Stimulated activated memory B cell treated with anti-CD40 and anti-IgM and Interleukin-4, amounts not matched to agents 10 μg/mL and 1 μg/mL and 100 μg/mL, for 72 hours (primary cell): Measurements from ENCODE around the gene TBC1D17.

Source experiments
- ATAC-seq: fragments of 150-1000 bp; cut with Tn5 transposase; 2 replicates; pipeline ENCODE4 v1.10.0; 2021
- H3K27ac Mint-ChIP-seq: one replicate; pipeline ENCODE4 v1.8.0; 2022; ENCODE audit warnings: mild to moderate bottlenecking, mixed read lengths
- H3K27me3 Mint-ChIP-seq: one replicate; pipeline ENCODE4 v1.8.0; 2022; ENCODE audit warnings: mixed read lengths
- H3K36me3 Mint-ChIP-seq: one replicate; pipeline ENCODE4 v1.8.0; 2022; ENCODE audit warnings: mixed read lengths
- H3K4me1 Mint-ChIP-seq: one replicate; pipeline ENCODE4 v1.8.0; 2022; ENCODE audit warnings: mixed read lengths
- H3K4me3 Mint-ChIP-seq: one replicate; pipeline ENCODE4 v1.8.0; 2022; ENCODE audit warnings: mild to moderate bottlenecking, moderate library complexity, mixed read lengths
- H3K9me3 Mint-ChIP-seq: one replicate; pipeline ENCODE4 v1.8.0; 2022; ENCODE audit warnings: mixed read lengths

TBC1D17 gene

GRCh38 chr19:49843265-49843664 lies 34.2 kb upstream of the TBC1D17 start:
- peak overlapping the region; percentile 50 for H3K4me3 Mint-ChIP-seq
- H3K27me3 Mint-ChIP-seq = no peaks in the 10 kb centered on the region
- H3K4me1 Mint-ChIP-seq = peaks cover 36% of the 10 kb centered on the region
- no peaks in the 10 kb centered on the region for H3K9me3 Mint-ChIP-seq
- H3K36me3 Mint-ChIP-seq = peaks cover 25% of the 10 kb centered on the region
- peak overlapping the region; percentile 78 for H3K27ac Mint-ChIP-seq
- peak; percentile 99 for ATAC-seq

- peaks cover 4% of the 10 kb centered on the region for H3K9me3 Mint-ChIP-seq
- peaks cover 48% of the 10 kb centered on the region for H3K4me1 Mint-ChIP-seq
- no peak for ATAC-seq
- H3K27ac Mint-ChIP-seq = peak overlapping the region; percentile 78
- H3K4me3 Mint-ChIP-seq = peak overlapping the region; percentile 62
- H3K27me3 Mint-ChIP-seq = no peaks in the 10 kb centered on the region
- peaks cover 19% of the 10 kb centered on the region for H3K36me3 Mint-ChIP-seq
These were observed 33.1 kb upstream of the TBC1D17 start for GRCh38 chr19:49844138-49845095.

DNA sequence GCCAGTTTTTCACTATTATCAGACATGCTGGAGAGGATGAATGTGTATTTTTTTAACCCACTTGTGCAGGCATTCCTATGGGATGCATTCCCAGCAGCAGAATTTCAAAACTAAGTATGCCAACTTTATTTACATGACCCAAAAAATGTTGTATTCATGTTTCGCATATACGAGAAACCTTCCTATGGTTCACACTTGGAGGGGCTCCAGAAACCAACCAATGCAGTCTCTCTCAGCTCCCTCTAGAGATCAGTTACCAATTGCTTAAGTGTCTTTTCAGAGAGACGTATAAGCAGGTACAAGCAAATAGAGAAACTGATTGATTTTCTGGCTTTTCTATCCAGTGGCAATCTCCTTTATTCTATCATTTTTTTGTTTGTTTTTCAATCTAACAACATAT lies 32.1 kb upstream of the TBC1D17 start:
- Mint-ChIP-seq H3K4me3 (no peak overlapping the region), H3K4me1 (peaks cover 56% of the 10 kb centered on the region), H3K9me3 (peaks cover 4% of the 10 kb centered on the region), H3K27ac (peak overlapping the region; percentile 78), H3K36me3 (peaks cover 12% of the 10 kb centered on the region), H3K27me3 (no peaks in the 10 kb centered on the region)
- ATAC-seq = no peak

DNA sequence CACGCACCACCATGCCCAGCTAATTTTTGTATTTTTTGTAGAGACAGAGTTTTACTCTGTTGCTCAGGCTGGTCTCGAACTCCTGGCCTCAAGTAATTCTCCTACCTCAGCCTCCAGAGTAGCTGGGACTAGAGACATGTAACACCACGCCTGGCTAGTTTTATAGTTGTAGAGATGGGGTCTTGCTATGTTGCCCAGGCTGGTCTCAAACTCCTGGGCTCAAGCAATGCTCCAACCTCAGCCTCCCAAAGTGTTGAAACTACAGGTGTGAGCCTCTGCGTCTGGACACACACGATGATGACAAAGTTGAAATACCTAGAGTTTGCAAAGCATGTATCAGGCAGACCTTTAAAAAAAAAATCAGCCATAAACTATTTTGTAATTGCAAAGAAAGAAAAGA lies 31.1 kb upstream of the TBC1D17 start:
- Mint-ChIP-seq H3K36me3 (peaks cover 6% of the 10 kb centered on the region), H3K4me1 (peaks cover 56% of the 10 kb centered on the region), H3K27ac (peak overlapping the region; percentile 42), H3K27me3 (no peaks in the 10 kb centered on the region), H3K9me3 (peaks cover 4% of the 10 kb centered on the region), H3K4me3 (no peak overlapping the region)
- no peak for ATAC-seq

GRCh38 chr19:49847731-49848696 lies 29.5 kb upstream of the TBC1D17 start:
- Mint-ChIP-seq H3K9me3 (peaks cover 4% of the 10 kb centered on the region), H3K4me3 (no peak overlapping the region), H3K4me1 (peaks cover 60% of the 10 kb centered on the region), H3K27me3 (no peaks in the 10 kb centered on the region), H3K27ac (peak overlapping the region; percentile 49), H3K36me3 (peaks cover 6% of the 10 kb centered on the region)
- ATAC-seq = no peak

DNA sequence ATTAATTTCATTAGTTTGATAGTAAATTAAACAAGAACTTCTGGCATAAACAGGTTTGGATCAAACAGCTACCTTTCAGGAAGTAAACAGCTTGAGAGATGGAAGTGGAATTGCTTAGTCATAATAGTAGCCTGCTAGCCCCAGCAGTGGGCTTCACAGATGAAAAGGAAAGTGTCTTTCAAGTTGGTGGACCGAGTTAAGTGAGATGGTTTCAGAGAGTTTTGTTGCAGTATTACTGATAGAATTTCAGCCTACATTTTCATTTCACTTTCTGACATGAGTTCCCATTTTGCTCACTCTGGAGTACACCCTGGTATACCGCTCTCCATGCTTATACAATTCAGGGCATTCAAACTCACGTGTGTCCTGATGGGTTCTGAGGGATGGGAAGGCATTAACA lies 28.6 kb upstream of the TBC1D17 start:
- Mint-ChIP-seq H3K36me3 (peaks cover 6% of the 10 kb centered on the region), H3K4me3 (peak overlapping the region; percentile 50), H3K9me3 (peaks cover 4% of the 10 kb centered on the region), H3K27me3 (no peaks in the 10 kb centered on the region), H3K27ac (peak overlapping the region; percentile 49), H3K4me1 (peaks cover 60% of the 10 kb centered on the region)
- no peak for ATAC-seq

GRCh38 chr19:49849433-49850220 lies 27.9 kb upstream of the TBC1D17 start:
- Mint-ChIP-seq H3K4me1 (peaks cover 56% of the 10 kb centered on the region), H3K36me3 (peaks cover 6% of the 10 kb centered on the region), H3K4me3 (peak overlapping the region; percentile 96), H3K27me3 (no peaks in the 10 kb centered on the region), H3K27ac (peak overlapping the region; percentile 95), H3K9me3 (peaks cover 4% of the 10 kb centered on the region)
- no peak for ATAC-seq

DNA sequence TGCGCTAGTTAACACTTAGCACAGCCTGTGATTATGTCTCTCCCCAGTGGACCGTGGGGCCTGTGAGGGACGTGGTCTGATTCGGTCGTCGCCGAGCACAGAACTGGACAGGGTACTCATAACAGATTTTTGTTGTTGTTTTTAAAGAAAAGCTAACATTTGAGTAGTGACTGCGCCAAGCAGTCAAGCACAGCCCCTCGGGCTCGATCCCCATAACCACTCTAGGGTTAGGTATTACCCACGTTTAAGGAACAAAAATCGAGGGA lies 27.3 kb upstream of the TBC1D17 start:
- H3K27me3 Mint-ChIP-seq = no peaks in the 10 kb centered on the region
- no peak for ATAC-seq
- H3K36me3 Mint-ChIP-seq = peaks cover 8% of the 10 kb centered on the region
- H3K27ac Mint-ChIP-seq = peak overlapping the region; percentile 95
- H3K9me3 Mint-ChIP-seq = peaks cover 4% of the 10 kb centered on the region
- peak overlapping the region; percentile 96 for H3K4me3 Mint-ChIP-seq
- peaks cover 54% of the 10 kb centered on the region for H3K4me1 Mint-ChIP-seq

GRCh38 chr19:49850487-49851342 lies 26.8 kb upstream of the TBC1D17 start, which contains the start of gene PTOV1:
TSS of gene PTOV1 (plus strand) at chr19:49851159.
- H3K27me3 Mint-ChIP-seq = no peaks in the 10 kb centered on the region
- peak within 1 kb of the TSS; percentile 96 for H3K4me3 Mint-ChIP-seq
- peaks cover 14% of the 10 kb centered on the region for H3K36me3 Mint-ChIP-seq
- ATAC-seq = peak; percentile 94
- peaks cover 57% of the 10 kb centered on the region for H3K4me1 Mint-ChIP-seq
- peaks cover 4% of the 10 kb centered on the region for H3K9me3 Mint-ChIP-seq
- peak within 1 kb of the TSS; percentile 95 for H3K27ac Mint-ChIP-seq

- peak; percentile 7 for ATAC-seq
- peak overlapping the region; percentile 85 for H3K4me3 Mint-ChIP-seq
- peaks cover 15% of the 10 kb centered on the region for H3K36me3 Mint-ChIP-seq
- H3K27me3 Mint-ChIP-seq = no peaks in the 10 kb centered on the region
- peaks cover 64% of the 10 kb centered on the region for H3K4me1 Mint-ChIP-seq
- H3K9me3 Mint-ChIP-seq = peaks cover 4% of the 10 kb centered on the region
- H3K27ac Mint-ChIP-seq = peak overlapping the region; percentile 95
These were observed 25.8 kb upstream of the TBC1D17 start for GRCh38 chr19:49851456-49852259.

GRCh38 chr19:49852631-49853126 lies 24.8 kb upstream of the TBC1D17 start:
- Mint-ChIP-seq H3K27me3 (no peaks in the 10 kb centered on the region), H3K36me3 (peaks cover 15% of the 10 kb centered on the region), H3K27ac (peak overlapping the region; percentile 74), H3K4me3 (peak overlapping the region; percentile 85), H3K4me1 (peaks cover 64% of the 10 kb centered on the region), H3K9me3 (peaks cover 4% of the 10 kb centered on the region)
- ATAC-seq = no peak

DNA sequence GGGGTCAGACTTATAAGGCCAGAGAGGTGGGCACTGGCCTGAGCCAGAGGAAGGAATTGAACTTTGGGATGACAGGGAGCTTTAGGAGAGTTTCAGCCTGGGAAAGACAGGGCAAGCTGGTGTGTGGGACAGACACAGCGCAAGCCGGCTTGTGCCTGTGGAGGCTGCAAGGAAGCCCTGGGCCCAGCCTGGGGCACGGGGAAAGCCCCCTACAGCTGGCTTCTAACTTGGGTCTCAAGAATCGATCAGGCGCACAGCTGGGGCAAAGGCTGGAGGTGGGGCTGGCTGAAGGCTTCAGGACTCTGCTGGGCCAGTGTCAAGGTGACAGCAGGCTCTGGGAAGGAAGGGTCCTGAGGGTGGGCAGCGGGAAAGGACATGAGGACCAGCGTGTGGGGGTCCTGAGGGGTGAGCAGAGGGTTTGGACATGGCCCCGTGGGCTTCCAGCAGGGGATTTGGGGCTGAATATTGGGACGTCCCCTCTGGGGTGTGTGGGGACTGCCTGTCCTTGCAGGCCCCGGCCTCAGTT lies 23.6 kb upstream of the TBC1D17 start:
- ATAC-seq = no peak
- Mint-ChIP-seq H3K36me3 (peaks cover 24% of the 10 kb centered on the region), H3K9me3 (peaks cover 4% of the 10 kb centered on the region), H3K27ac (peak overlapping the region; percentile 51), H3K4me3 (no peak overlapping the region), H3K27me3 (no peaks in the 10 kb centered on the region), H3K4me1 (peaks cover 53% of the 10 kb centered on the region)
